SK-N-MC (cell line): ENCODE measurements around the gene ADAMTSL3.

Source experiments
- EZH2 ChIP-seq: fragments of 200-600 bp; sonication (generic); IDR thresholded peaks from one replicate; pipeline ENCODE4 v1.6.1; 2017; ENCODE audit warnings: antibody characterized with exemption
- FOXP2 ChIP-seq: optimal IDR thresholded peaks from 2 replicates; pipeline ENCODE3; 2011; ENCODE audit warnings: mild to moderate bottlenecking, moderate library complexity; ENCODE audit not compliant: insufficient read depth; ENCODE audit errors: extremely low read length, control extremely low read depth

GRCh38 chr15:83610901-83611685, 42.8 kb upstream of the ADAMTSL3 start:
- TF ChIP-seq EZH2 = no peak
- no peak for TF ChIP-seq FOXP2
